GM10847 (cell line): ENCODE results near the gene C1orf35.

Source experiments
- POLR2A ChIP-seq: IDR thresholded peaks from 2 replicates; pipeline ENCODE4 v1.6.1; 2011; ENCODE audit not compliant: insufficient read length; ENCODE audit errors: extremely low read depth

C1orf35 gene

DNA sequence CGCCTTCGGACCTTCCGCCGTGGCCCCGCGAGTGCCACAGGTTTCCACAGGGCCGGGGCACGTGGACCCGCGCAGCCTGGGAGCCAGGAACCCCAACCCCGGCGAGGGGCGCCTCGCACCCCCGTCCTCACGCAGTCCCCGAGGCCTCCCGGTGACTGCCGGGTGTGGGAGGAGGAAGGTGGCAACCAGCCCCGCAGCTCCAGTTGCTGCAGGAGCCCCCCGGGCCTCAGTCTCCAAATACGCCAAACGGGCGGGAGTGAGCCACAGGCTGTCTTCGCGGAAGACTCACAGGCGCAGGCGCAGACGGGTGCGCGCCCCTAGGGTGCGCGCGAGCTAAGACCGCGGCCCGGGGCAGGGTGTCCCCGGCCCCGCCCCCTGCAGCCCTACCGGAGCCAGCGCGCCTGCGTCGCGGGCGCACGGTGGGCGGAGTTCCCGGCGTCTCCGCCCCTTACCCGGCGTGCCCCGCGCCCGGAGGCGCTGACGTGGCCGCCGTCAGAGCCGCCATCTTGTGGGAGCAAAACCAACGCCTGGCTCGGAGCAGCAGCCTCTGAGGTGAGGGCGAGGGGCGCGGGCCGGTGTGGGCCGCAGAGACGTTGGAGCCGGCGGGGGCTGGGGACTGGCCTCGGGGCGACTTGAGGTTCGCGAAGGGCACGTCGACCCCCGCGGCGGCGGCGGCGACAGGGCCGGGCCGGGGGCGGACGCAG lies 20.8 kb downstream of the C1orf35 start, which contains the start of gene ARF1:
Gene ARF1, plus strand, starts transcription at position 495 of the 704 bp plus-strand sequence. CDS start 14,407 bp downstream, outside the sequence.
- TF ChIP-seq POLR2A, result peak; percentile 79

GRCh38 chr1:228081578-228082213 lies 21.4 kb downstream of the C1orf35 start:
- TF ChIP-seq POLR2A, result peak; percentile 20

DNA sequence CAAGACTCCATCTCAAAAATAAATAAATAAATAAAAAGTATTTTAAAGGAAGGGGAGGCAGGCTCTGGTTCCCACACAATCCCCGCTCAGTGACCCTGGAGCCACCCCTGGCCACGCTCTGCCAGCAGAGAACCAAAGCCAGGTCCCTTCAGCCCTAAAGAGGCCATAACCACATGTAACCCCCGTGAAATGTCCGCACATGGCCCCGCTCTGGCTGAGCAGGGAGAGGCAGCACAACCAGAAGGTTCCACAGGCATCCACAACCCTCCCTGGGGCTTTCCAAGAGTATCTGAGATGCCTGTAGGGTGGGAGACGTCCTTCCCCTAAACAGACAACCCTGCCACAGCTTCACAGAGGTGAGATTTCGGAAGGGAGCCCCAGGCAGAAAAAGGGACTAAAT lies 22.0 kb downstream of the C1orf35 start:
- TF ChIP-seq POLR2A, result no peak

DNA sequence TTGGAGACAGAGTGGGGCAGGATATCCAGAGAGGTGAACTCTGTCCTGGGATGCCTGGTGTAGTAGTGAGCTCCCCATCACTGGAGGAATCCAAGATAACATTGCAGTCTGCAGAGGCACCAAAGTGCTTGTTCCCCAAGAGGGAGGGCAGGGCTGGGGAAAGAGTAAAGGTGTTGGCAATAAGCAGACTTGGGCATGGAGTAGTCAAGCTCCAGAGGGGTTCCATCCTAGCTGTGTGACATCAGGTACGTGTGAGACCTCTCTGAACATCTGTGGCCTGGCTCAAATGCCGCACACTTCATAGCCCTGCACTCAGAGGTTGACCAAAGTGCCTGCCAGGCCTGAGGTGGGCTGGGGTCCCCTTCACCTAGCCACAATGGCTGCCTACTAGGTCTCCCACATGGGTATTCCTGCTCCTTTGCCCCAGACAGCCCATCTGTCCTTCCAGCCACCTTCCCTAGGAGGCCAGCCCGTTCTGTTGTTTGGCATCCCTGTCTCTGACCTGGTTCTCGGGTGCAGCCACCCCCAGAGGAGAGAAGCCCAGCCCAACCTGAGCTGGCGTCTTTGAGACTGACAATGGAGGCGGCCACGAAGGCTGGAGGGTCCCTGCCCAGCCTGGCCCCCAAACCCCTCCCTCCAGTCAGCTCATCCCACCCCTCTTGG lies 23.4 kb downstream of the C1orf35 start:
- no peak for TF ChIP-seq POLR2A

- no peak for TF ChIP-seq POLR2A
Measured at GRCh38 chr1:228079013-228079412, 24.1 kb downstream of the C1orf35 start.

GRCh38 chr1:228077565-228078330 lies 25.4 kb downstream of the C1orf35 start:
- TF ChIP-seq POLR2A, result no peak

DNA sequence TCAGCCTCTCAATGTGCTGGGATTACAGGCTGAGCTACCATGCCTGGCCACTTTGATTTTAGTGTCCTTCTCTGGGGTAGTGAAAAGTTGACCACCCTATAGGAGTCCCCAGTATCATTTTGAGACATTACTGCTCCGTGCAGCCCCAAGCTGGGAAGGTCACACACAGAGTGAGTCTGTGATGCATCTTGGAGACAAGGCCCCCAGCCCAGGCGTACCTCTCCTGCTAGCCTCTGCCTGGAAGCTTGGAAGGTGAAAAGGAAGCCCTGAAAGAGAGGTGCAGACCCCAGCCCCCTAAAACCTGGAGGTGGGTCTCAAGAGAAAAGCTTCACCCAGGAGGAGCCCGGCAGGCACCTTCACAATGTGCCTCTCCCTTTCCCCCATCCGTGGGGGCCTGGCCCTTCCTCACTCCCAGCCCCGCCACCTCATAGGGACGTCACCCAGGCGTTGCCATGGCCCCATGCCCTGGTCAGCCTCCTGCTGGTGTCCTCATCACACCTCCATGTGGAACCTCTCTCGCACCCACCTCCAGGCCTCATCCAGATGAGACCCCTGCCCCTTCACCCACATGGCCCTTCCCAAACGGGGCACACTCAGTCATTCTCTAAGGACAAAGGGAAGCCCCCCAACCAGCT lies 26.2 kb downstream of the C1orf35 start:
- no peak for TF ChIP-seq POLR2A

GRCh38 chr1:228075801-228076271 lies 27.3 kb downstream of the C1orf35 start:
- TF ChIP-seq POLR2A, result no peak

DNA sequence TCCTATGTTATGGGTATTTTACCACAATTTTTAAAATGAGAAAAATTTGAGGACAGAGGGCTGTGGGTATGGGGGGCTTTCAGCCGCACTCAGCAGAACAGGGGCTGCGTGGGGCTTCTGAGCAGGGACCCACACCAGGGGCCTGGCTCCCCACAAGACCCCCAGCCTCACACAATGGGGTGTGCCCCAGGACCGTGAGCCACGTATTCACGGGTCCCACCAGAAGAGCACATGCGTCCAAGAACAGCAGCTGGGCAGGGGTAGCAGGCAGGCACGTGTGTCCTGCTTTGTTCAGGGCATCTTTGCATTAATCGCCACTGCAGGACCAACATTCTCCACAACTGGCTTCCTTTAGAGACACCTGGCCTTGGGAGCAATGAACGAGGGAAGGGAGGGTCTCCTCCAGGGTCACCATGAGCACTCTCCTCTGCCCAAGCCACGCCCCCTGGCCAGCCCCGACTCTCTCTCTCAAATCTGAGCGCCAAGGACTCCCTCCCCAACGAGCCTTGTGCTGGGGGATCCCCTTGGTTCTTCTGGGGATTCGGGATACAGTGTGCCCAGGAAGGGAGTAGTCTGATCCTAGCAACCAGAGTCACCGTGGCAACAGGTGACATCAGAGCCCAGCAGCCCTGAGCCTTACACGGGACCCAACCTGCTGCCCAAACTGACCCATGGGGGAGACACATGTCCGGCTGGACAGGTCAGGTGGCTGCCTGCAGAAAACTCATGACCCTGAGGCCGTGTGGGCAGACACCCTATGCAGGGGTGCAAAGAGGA lies 28.0 kb downstream of the C1orf35 start:
- TF ChIP-seq POLR2A, result no peak

DNA sequence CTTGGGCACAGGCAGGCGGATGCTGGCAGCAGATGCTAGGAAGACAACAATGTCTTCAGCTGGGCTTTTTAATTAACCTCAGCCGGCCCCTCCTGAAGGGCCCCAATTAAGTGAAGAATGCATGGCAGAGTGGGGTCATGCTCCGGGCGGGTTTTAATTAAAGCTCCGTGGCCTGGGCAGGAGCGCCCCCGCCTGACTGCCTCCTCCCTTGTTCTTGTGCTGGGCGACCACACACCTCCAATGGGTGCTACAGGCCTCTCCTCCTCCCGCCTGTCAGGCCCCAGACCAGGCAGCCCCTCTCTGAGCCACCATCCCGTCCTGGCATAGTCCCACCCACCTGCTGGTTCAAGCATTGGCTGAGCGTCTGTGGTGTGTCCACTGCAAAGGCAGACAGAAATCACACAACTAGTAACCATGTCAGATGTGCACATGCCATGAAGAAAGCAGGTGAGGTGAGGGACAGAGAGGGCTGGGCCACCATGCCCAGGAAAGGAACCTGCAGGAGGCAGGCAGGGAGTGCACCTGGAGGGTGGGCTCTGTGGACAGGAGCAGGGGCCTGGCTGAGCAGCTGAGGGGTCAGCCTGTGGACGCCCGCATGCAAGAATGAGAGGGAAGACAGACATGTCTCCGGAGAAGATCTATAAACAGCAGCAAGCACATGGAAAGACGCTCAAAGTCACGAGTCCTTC lies 29.1 kb downstream of the C1orf35 start:
- TF ChIP-seq POLR2A, result no peak

DNA sequence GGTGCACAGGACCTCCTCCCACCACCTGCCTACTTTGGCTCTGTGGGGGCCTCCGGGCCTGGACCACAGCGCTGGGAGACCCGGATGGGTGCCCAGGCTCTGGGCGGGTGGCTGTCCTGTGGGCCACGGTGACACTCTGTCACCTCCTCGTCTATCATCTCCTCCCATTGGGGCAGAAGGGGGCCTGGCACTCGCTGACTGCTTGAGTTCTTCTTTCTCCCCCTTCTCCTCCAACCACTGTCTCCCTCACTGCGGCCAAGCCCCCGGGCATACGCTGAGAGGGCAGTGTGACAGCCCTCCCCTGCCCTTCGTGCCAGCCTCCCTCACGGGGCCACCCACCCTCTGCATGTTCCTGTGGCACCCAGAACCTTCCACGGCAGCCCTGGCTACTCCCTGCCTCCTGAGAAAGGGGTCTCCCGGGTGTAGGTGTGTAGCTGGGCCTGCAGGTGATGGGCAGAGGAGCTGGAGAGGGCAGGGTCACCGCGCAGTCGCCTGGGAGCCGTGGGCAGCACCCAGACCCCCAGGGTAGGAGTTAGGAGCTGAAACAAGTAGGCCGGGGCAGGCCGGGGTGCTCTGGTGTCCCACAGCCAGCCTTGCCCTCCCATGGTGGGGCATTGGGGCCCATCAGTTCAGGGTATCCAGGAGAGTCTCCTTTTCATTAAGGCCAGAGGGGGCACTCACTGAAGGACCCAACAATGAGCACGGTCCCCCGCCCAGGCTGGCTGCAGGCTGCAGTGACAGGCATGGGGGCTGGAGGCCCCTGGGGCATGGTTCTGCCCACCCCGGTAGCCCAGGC lies 29.9 kb downstream of the C1orf35 start:
- no peak for TF ChIP-seq POLR2A

- no peak for TF ChIP-seq POLR2A
Measured at GRCh38 chr1:228072658-228073043, 30.5 kb downstream of the C1orf35 start.

DNA sequence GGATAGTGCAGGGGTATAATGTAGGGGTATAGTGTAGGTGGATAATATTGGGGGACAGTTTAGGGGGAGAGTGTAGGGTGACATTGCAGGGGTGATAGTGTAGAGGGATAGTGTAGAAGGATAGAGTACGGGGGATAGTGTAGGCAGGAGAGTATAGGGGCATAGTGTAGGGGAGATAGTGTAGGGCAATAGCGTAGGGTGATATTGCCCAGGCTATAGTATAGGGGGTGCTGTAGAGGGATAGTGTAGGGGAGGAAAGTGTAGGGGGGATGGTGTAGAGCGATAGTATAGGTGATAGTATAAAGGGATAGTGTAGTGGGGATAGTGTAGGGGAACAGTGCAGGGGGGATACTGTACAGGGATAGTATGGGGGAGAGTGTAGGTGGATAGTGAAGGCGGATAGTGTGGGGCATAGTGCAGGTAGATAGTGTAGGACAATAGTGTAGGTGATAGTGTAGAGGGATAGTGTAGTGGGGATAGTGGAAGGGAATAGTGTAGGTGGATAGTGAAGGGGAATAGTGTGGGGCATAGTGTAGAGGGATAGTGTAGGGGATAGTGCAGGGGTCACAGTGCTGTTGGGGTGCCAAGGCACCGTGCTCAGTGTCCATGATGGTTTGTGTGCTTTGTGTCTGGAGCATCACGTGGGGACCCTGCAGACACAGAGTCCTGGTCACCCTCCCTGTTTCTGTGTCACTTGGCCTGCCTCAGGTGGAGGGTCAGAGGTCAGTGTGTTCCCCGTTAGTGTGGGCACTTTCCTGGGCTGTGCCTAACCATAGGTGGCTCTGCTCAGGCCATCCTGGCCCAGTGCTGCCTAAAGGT lies 31.1 kb downstream of the C1orf35 start:
- TF ChIP-seq POLR2A, result no peak
